ENCODE results near the gene KRT83.

The KRT83 gene

GRCh38 chr12:52320784-52321400 lies at the start of gene KRT83:
Gene KRT83, minus strand, starts transcription at chr12:52321398. Its CDS starts 63 bp downstream, at chr12:52321335.
- DNase-seq (ENCODE audit: low spot score), result no peak

GRCh38 chr12:52369809-52370208 lies 48.6 kb upstream of the KRT83 start:
- no peak for DNase-seq (ENCODE audit: low spot score)

- no peak for DNase-seq (ENCODE audit: low spot score)
Measured at GRCh38 chr12:52369211-52369610, 48.0 kb upstream of the KRT83 start.

GRCh38 chr12:52368508-52368907 lies 47.3 kb upstream of the KRT83 start:
- DNase-seq (ENCODE audit: low spot score), result no peak

DNA sequence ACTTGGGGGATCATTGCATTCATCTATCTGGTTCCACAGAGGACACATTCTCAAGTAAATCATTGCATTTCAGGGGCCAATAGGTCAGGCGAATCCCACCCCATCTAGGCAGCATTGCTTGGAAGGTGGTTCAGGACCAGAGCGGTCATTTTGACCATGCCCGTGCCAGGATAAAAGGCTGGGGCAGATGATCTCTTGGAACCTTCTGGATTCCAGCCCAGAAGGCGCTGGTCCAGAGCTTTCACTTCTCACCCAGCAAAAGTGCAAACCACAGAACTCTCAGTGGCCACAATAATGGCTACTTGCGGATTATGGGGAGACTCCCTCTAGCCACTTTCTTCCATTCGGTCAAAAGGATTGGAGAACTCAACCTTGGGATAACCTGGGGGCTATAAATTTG lies 46.7 kb upstream of the KRT83 start:
- peak; percentile 15 for DNase-seq (ENCODE audit: low spot score)

DNA sequence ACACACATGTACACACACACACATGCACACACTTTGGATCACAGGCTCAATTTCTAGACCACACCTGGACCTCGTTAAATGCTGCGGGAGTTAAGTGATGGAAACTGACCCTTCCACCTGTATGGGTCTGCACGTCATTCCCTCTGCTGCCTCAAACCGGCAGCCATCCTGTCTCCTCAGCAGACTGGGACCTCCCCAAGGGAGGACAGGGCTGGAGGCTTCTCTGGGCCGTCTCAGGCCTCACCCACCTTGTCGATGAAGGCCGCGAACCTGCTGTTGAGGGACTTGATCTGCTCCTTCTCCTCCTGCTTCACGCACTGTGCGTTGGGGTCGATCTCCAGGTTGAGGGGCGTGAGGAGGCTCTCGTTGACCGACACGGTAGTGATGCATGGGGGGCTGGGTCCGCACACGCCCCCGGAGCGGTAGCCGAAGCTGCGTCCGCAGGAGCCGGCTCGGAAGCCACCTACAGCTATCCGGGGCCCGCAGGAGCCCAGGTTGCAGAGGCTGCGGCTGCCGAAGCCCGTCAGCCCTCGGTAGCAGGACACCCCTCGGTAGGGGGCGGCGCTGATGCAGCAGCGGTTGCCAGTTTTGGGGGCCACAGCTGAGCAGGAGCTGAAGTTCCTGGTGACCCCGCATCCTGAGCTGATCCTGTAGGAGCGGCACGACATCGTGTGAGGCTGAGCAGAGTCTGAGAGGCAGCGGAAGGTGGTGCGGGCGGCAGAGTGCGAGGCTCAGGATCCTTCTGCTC lies 45.7 kb upstream of the KRT83 start, which contains the start of gene KRT85:
Gene KRT85, minus strand, starts transcription at position 744 of the 748 bp plus-strand sequence. Its CDS starts 76 bp downstream, at position 668.
- no peak for DNase-seq (ENCODE audit: low spot score)

DNA sequence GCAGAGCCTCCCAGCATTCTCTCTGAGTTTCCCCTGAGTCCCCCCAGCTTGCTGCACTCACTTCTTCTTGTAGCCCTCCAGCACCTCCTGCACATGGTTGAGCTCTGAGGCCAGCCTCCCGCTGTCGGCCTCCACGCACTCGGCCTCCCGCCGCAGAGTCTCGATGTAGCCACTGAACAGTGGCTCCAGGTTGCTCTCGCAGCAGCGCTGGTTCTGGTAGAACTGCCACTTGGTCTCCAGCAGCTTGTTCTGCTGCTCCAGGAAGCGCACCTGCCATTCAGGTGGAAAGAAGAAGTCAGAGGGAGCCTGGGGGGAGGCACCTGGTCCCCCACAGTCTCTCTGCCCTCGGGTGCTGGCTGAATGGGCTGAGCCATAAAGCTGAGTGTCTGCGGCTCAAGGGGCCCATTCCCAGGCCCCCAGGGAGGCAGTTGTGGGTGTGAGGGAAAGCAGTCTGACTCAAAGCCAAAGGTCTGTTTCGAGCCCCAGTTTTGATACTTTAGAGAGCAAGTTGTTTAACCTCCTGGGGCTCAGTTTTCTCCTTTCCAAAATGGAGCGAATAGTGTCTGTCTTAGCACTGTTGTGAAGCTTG lies 43.8 kb upstream of the KRT83 start:
- no peak for DNase-seq (ENCODE audit: low spot score)

- DNase-seq (ENCODE audit: low spot score), result no peak
Measured at GRCh38 chr12:52364061-52364460, 42.9 kb upstream of the KRT83 start.

GRCh38 chr12:52363111-52363679 lies 42.0 kb upstream of the KRT83 start:
- no peak for DNase-seq (ENCODE audit: low spot score)

- DNase-seq (ENCODE audit: low spot score), result no peak
Measured at GRCh38 chr12:52362118-52362726, 41.0 kb upstream of the KRT83 start.

DNA sequence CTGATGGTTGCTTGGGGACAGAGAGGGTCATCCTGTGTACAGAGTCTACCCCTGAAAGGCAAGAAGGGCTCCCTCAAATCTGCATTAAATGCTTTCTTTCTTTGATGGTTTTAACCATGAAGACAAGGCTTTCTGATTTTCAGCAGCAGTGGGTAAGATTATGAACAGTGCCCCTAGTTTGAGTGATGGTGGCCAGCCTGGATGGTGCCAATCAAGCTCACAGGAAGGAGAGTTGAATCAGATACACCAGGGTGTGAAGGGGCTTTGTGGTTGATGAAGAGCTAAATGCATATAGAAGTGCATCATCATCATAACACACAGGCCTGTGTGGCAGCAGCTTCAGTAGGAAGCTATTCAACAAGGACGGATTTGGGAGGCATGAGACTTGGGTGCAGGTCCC lies 40.4 kb upstream of the KRT83 start:
- no peak for DNase-seq (ENCODE audit: low spot score)

GRCh38 chr12:52360663-52361271 lies 39.6 kb upstream of the KRT83 start:
- no peak for DNase-seq (ENCODE audit: low spot score)

- no peak for DNase-seq (ENCODE audit: low spot score)
Measured at GRCh38 chr12:52360106-52360662, 39.0 kb upstream of the KRT83 start.

DNA sequence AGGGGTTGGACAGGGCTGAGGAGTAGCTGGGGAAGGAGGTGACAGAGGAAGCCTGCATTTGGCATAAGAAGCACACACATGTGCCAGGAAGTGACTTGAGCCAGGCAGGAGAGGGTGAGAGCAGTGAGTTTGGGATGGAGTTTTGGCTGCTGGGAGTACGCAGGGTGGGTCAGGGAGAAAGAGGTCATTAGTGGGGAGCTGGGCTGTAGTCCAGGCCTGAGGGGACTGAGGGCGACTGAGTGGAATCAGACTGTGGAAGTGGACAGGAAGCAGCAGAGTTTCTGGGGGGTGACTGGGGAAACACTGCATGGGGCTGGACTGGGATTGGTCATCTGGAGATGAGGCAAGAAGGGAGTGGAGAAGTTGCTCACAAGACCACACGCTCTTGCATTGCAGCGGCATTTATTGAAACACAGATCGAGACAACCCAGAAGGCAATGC lies 38.4 kb upstream of the KRT83 start:
- DNase-seq (ENCODE audit: low spot score), result no peak

DNA sequence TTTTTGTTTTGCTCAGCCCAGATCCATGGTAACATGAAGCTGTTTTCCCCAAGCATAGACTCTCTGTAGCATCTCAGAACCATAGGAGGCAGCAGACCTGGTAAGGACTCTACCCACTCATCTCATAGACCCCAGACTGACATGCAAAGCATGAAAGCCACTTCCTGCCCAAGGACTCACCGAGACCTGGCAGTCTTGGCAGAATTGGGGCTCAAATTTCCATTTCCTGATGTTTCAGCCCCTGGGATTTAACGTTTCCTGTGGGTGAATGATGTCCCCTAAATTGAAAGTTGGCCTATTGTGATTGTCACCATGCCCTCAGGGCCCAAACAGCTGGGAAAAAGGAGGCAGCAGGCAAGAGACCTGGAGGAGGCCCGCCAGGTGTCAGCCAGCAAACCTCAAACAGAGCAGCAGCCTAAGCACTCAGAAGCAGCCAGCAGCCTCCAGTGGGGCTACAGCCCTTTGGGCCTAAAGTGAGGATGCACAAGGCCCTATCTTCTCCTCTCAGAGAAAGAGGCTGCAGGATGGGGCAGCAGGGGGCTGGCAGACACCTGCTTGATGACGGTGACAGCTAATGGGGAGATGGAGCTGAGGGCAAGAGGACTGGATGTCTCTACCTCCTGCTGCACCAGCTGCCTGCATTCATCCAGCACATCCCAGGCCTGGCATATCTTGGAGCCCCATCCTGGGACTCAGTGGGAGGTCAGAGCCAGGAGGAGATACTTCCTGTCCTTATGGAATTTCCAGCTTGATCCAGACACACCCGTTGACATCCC lies 37.6 kb upstream of the KRT83 start:
- DNase-seq (ENCODE audit: low spot score), result no peak

GRCh38 chr12:52356762-52357580 lies 35.8 kb upstream of the KRT83 start:
- DNase-seq (ENCODE audit: low spot score), result no peak

DNA sequence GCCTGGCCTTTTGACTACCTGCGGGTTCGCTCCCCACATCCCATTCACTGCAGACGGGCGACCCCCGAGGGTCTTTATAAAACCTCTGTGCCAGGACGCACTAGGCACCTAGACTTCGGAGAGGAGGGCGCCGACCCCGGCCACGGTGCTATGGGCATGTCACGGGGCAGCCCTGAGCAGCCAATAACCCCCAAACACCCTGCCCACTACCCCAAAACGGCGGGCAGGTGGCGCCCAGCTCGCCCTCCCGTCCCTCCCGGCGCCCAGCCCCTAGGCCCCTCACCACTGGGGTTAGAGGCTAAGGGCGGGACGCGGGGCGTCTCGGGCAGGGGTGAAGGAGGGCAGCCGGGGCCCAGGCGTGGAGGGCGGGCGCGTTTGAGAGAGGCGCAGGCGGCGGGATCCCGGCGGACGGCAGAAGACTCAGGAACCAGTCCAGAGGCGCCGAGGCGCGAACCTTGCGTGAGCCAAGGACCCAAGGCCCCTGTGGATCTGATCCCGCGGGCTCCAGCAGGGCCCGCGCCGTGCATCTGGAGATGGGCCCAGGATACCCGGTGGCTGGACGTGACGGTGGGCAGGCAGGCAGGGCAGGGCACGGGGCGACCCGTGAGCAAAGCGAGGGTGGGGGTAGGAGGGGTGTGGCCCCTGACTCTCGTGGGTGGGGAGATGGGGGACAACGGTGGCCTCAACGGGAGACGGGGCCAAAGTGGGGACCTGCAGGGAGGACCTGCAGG lies 35.0 kb upstream of the KRT83 start:
- DNase-seq (ENCODE audit: low spot score), result no peak

- no peak for DNase-seq (ENCODE audit: low spot score)
Measured at GRCh38 chr12:52355176-52355575, 34.0 kb upstream of the KRT83 start.

GRCh38 chr12:52354200-52354599 lies 33.0 kb upstream of the KRT83 start:
- DNase-seq (ENCODE audit: low spot score), result no peak
